ENCODE data around the gene TANGO2. TPM values are rescaled to one million over a fixed set of nuclear protein-coding genes. Genes with fewer than 3 reads are reported as not detected.

TANGO2 gene
- total RNA-seq, 1 donor from 2014 or later: 39.4 TPM

DNA sequence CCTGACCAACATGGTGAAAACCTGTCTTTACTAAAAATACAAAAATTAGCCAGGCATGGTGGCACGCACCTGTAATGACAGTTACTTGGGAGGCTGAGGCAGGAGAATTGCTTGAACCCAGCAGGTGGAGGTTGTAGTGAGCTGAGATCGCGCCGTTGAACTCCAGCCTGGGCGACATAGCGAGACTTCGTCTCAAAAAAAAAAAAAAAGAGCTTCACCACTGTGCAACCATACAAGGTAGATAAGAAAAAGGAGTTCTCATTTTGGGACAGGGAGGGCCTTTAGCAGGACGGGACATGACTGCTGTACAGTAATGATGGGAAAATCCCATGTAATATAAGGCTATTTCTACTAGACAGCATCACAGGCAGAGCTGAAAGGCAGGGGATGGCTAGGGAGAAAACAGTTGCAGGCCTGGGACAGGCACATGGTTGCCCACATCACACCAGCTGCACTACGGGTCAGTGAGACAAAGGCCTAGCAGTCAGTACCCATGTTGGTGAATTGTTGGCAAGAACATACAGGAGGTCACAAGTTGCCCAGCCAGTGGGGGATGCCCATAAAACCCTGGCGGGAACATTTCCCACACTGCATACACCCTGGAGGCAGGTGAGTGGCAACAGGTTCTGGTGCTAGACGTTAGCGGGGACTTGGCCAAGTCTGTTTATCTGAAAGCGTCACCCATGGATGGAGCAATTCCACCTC lies 5.4 kb downstream of the TANGO2 start:
- no peak for DNase-seq (ENCODE audit: low spot score)

DNA sequence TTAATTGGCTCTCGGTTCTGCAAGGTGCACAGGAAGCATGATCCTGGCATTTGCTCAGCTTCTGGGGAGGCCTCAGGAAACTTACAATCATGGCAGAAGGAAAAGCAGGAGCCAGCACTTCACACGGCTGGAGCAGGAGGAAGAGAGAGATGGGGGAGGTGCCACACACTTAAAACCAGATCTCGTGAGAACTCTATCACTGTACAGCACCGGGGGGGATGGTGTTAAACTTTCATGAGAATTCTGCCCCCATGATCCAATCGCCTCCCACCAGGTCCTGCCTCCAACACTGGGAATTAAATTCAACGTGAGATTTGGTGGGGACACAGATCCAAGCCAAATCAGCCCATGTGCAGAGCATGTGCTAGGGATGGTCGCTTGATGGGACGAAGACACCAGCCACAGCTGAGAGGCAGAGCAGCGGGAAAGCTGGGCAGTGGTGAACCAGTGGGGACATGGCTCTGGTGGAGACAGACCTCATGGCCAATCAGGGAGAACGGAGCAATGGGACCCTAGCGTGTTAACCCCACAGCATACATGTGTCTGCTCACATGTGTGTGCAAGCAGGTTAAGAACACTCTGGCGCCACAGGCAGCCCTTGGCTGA lies 6.2 kb downstream of the TANGO2 start:
- DNase-seq (ENCODE audit: low spot score): no peak

DNA sequence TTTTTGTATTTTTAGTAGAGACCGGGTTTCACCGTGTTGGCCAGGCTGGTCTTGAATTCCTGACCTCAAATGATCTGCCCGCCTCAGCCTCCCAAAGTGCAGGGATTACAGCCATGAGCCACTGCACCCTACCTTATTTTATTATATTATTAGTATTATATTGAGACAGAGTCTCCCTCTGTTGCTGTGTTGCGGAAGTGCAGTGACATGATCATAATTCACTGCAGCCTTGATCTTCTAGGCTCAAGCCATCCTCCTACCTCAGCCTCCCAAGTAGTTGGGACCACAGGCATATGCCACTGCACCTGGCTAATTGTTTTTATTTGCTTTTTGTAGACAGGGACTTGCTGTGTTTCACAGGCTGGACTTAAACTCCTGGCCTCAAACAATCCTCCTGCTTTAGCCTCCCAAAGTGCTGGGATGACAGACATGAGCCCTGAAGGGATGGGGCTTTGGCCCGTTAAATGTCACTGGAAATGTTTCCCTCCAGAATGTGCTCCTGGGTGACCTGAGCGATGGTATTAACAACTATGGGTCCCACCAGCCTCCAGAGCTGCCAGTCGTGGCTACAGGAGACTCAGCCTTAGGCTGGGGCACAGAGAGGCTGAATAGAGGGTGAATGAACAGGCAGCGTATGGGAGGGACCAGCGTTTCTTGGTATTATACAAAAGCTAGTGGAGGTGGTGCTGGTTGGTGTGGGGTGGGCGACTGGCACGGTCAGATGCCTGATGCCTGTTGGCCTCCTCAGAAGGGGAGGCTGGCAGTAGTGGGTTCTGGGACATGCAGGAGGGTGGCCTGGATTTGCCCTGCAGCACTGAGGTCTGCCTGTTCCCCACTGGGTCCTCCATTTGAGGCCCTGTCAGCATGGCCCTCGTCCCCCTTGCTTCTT lies 7.3 kb downstream of the TANGO2 start:
- no peak for DNase-seq (ENCODE audit: low spot score)

DNA sequence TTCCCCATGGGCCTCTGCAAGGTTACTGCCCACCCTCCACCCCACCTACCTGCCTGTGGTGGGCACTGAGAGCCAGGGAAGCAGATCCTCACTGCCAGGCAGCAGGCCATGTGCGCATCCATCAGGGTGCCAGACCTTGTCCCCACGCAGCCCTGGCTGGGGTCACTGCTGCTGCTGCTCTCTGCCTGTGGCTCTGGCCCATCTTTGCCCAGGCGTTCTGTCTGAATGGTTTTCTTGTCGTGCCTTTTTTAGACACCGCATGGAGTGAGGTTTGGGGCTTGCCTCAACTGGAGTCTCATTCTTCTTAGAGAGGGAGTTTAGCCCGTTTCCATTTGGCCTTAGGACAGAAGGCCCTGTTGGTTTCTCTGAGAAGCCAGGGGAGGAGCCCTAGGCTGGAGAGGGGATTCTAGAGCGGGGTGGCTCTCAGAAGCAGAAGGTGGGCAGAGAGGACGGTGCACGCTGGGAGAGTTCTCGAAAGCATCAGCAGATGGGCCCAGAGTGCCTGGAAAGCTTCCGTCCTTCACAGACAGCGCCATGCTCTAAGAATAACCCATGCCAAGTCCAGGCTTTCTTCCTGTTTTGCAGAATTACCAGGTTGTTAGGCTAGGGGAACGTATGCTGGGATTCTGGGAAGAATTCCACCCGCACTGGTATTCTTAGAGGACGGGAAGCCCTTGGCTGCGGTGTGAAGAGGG lies 8.1 kb downstream of the TANGO2 start:
- no peak for DNase-seq (ENCODE audit: low spot score)

DNA sequence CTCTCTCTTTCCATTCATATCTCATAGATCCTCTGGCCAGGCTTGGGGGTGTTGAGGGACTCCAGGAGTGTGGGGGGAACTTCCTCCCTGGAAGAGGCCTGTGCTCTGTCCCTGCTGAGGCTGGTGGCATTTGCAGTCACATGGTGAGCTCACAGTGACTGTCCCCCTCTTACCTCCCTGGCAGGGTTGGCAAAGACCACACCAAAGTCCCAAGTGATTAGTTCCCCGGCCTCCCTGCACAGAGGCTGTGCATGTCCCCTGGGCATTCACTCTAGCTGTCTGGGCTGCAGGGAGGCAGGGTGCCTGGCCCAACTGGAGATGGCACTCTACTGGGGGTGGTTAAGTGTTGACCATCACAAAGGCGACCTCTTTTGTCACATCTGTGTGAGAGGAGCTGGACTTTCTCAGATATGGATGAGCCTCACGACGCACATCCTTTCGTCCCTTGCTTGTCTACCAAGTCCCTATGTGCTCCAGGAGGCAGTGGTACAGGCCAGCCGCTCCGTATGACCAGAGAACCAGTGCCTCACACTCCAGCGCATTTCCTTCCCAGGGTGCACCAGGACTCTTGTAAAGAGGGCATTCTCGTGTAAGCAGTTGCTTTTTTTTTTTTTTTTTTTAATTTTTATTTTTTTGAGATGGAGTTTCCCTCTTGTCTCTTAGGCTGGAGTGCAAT lies 8.8 kb downstream of the TANGO2 start:
- DNase-seq (ENCODE audit: low spot score): no peak

DNA sequence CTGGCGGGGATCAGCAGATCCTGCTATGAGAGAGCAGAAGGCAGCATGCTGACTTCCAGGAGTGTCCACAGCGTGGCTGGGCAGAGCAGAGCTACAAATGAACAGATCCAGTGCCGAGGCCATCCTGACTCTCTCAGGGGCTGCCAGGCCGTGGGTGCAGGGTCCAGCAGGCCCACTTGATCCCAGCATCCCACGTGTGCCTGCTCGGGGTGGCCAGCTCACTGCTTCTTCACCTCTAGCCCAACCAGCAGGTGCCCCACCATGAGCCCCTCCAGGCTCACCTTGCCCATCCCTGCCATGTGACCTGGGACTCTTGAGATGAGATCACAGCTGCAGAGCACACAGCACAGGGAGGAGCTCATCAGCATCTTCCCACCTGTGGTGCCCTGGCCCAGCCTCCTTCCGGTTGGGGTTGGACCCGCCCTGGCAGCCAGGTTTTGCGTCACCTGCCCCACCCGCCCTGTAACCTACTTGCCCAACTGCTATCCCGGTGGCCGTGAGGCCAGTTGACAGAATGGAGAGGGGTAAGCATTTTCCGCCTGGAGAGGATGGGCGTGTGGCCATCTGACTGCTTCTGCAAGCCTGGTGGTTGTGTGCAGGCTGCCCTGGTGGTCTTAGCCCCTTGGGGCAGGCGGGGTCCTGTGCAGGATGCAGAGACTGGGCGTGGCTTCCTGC lies 11.0 kb downstream of the TANGO2 start:
- no peak for DNase-seq (ENCODE audit: low spot score)

DNA sequence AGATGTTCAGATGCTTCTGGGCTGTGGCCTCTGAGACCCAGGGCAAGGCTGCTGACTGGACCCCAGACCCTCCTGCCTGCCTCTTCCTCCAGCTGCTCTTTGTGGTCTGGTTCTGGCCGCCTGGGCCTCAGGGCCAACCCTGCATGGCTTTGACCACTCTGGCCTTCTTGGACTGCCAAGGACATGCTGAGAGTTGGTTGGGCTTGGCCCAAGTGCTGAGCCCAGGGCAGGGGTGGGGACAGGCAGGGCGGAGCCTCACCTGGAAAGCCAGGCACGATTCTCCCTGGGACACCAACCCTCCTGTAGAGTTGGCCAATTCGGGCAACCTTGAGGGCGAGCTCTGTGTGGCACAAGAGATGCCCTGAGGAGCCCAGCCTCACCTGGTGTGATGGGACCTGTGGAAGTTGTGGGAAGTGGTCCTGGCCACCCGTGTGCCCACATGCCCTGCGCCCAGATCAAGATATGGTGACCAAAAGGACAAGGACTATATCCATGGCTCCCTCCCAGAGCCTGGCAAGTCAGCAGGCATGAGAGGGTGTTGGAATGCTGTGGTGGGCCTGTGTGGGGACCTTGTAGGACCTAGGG lies 11.6 kb downstream of the TANGO2 start:
- DNase-seq (ENCODE audit: low spot score): no peak

DNA sequence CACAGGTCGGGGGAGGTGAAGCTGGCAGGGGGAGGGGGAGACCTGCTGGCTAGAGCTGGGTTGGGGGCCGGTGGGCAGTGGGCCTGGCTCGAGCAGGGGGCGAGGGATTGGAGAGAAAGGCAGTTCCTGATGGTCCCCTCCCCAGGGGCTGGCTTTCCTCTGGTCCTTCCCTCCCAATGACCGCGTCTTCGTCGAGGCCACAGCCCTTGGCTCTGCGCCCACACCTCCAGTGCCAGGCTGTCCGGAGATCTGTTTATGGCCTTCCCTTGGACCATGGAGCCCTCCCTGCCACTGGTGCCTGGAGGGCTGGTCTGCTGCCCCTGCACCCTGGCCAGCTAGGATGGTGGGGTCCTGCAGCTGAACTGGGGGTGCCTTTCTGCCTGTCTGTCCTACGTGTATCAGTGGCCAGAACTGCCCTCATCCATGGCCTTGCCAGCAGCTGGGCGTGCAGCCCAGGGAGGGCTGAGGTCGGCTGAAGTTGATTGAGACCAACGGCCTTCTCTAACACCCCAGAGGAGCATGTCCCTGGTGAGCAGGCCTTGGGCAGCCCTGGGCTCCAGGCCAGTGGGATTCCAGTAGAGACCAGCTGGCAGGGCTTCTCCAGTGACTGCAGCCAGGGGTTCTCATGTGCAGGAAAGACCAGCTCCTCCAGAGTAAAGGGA lies 12.3 kb downstream of the TANGO2 start:
- no peak for DNase-seq (ENCODE audit: low spot score)

DNA sequence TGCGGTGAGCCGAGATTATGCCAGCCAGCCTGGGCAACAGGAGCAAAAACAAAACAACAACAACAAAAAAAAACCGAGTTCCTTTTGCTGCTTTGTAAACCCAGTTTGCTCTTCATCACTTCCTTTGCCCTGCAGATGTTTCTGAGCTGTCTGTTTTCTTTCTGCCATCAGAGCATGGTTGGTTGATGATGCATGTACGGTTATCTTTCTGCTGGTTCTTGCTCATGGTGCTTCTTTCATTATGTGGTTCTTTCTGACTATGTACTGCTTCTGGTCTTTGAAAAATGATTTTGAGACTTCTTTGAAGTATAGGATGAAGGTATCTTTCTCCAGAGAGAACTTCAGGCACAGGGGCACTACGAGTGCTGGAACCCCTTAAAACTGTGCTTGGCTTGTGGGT lies 13.2 kb downstream of the TANGO2 start:
- DNase-seq (ENCODE audit: low spot score): no peak

DNA sequence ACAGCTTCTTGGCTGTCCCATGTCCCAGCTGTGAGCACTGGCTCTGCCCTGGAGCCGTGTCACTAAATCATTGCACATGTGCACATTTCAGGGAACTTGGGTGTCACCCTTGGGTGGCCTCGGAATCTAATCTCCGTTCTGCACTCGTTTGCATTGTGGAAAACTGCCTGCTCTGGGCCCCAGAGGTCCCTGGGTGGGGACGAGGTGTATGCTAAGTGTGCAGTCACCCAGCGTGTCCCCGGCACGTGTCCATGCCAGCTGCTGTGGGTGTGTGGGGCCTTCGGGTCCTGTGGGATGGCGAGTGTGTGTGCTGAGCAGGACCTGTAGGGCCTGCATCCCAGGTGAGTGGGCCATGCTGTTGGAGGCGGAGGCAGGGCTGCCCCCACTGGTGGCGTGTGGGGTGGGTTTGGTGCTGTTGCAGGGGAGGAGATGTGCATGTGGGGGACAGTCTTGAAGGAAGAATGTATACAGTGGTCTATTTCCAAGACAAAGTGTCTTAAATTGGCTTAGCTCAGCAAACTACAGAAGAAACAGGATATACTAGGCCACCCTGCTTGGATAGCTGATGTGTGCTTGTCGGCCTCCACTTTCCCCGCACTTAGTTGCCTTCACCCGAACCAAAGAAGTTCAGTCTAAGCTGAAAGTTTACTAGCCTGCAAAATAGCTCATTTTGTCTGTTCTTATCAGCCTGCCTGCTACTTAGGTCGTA lies 14.6 kb downstream of the TANGO2 start:
- DNase-seq (ENCODE audit: low spot score): no peak

DNA sequence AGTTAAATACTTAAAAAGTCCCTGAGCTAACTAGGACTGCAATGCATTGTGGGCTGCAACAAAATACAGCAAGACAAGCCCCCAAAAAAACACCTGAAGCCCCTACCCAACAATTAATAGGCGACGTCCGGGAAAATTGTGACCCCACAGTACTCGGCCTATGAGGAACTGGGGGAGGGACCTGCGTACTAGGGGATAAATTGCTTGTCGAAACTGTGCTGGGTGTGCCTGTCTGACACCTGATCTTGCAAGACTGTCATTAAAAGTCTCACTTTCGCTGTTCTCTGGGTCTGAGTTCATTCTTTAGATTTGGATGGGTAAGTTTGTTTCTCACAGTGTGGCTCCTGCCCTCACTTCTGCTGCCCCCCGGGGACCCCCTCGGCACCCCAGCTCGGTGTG lies 15.2 kb downstream of the TANGO2 start:
- DNase-seq (ENCODE audit: low spot score): no peak

DNA sequence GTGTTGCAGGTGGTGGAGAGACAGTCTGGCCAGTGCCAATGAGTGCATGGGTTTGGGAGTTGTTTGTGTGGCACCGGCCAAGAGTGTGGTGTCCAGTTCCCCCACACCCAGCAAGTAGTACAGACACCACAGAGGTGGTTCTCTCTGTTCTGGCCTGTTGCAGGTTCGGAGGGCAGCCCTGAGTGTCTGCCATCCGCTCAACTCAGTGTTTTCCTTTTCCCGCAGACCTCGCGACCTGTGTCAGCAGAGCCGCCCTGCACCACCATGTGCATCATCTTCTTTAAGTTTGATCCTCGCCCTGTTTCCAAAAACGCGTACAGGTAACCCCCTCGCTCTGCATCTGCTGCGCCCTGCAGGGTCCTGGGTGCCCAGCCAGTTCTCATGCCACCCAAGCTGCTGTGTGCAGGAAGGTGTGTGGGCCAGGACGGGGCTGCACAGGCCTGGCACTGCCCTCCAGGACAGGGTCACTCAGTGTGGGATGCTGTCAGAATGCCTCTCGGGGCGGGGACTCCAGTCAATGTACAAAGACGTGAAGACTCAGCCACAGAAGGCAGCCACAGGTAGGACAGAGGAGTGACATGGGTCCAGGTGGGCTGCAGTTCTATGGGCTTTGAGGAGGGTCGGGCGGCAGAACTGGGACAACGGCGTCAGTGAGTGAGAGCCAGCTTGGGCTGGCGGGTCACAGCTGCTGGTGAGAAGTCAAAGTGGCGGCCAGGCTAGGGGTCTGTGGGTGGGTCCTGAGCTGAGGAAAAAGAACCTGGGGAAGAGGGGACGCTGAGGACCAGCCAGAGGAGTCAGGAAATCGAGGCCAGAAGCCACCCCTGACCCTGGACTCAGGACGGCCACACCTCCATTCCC lies 15.9 kb downstream of the TANGO2 start:
- no peak for DNase-seq (ENCODE audit: low spot score)

DNA sequence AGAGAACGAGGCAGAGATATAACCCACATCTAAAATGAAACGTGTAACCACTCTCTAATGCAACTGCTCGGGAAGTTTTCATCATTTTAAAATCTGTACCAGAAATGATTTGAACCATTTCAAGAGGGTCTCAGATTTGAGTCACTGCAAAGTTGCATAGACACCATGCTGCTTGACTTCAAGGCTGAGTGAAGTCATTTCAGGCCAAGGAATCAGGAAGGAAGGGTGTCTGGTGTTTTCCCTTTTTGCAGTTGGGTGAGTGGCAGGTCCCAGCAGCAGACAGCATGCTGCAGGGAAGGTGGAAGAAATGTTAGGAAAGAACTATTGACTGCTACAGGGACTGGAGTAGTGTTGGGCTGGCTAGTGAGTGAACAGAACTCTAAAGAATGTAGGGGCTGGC lies 16.5 kb downstream of the TANGO2 start:
- DNase-seq (ENCODE audit: low spot score): no peak

DNA sequence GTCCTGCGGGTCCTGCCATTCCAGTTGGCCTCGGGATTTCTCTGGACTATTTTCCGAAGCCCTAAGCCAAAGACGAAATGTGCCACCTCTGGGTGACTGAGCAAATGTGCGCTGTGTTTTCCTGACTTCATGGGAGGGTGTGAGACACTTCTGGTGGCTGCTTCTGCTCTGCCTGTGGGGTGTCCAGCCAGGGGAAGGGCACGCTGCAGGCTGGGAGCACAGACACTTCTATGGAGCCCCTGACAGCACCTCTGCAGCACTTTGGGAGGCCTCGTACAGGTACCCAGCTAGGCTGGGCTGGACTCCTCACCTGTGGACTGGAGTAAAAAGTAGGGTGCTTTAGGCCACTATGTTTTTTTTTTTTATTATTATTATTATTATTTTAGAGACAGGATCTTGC lies 17.7 kb downstream of the TANGO2 start:
- DNase-seq (ENCODE audit: low spot score): no peak

DNA sequence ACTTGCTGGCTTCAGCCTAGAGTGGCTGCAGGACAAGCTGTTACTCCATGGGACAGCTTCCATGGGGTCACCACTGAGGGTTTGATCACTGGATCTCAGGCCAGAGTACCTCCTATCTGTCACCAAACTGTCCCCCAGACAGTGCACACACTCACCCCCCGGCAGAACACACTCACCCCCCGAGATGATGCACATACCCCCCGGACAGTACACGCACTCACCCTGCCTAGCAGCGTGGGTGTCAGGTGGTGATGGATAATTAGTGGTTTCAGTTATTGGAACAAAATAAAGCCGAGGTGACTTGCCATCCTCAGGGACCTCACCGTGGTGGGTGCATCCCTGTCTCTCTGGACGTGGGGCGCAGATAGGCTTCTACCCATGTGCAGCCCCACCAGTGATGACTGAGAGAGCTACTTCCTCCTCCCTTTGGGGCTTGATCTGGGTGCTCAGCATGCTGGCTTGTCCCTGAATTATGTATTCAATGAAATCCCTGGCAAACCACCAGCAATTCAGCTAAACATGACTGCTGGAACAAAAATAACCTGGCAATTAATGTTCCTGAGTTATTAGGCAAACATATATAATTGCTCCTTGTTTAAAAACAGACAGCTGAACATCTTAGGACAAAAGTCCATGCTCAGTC lies 18.9 kb downstream of the TANGO2 start:
- DNase-seq (ENCODE audit: low spot score): no peak

DNA sequence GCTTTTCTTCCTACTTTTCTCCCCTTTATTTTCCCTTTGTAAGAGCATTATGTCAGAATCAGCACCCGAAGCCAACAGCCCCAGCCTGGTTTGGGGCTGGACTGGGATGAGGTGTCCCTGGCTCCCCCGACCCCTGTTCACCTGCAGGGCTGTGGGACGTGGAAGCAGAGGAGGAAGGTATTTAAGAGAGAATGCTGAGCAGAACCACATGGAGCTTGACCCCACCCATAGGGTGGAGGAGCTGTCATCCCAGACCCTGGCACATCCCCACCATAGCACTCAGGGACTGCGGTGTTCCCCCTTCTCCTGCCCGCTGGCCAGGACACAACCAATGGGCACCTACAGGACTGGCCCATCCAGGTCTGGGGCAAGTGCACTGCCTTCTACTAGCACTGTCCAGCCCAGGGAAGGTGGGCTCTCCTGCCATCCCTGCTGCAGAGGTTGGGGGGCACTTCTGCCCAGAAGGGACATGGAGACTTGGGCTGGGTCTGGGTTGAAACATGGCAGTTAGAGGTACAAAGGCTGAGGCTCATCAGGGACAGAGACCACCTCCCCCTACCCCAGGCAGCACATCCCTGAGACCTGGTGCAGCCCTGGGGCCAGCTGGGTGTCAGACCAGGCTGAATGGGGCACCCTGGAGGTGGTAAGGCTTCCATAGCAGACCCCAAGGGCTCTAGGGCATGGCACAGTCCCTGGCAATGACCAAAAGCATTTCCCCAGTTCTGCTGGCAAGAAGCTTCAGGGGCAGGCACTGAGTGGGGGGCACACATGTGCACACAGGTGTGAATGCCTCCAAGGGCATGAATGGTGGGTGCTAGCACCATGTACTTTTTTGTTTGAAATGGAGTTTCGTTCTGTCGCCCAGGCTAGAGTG lies 19.7 kb downstream of the TANGO2 start:
- DNase-seq (ENCODE audit: low spot score): no peak

Data from mucosa of gallbladder (tissue), 1 donor.